GM12864 (cell line): Measurements from ENCODE around the gene TMEM52.

Experiments
- DNase-seq: peaks from one replicate; pipeline ENCODE4 v3.0.0-alpha.2; 2011; ENCODE audit warnings: low read depth
- H3K4me3 ChIP-seq: 2 replicates; pipeline ENCODE4 v1.5.1; 2011; ENCODE audit warnings: mild to moderate bottlenecking, low read depth, low read length, control low read depth
- CTCF ChIP-seq: IDR thresholded peaks from 2 replicates; pipeline ENCODE4 v1.5.1; 2011; ENCODE audit warnings: low read depth, mild to moderate bottlenecking, moderate library complexity, low read length, control low read depth, inconsistent platforms; ENCODE audit errors: missing control alignments

TMEM52 gene

GRCh38 chr1:1898246-1898933 is 20.7 kb downstream of the TMEM52 start:
- DNase-seq: no peak
- no peak overlapping the region for H3K4me3 ChIP-seq
- no peak for TF ChIP-seq CTCF

- no peak for TF ChIP-seq CTCF
- no peak for DNase-seq
- no peak overlapping the region for H3K4me3 ChIP-seq
These were observed 23.4 kb downstream of the TMEM52 start for GRCh38 chr1:1895456-1896336.

GRCh38 chr1:1895060-1895418 is 24.0 kb downstream of the TMEM52 start:
- no peak for DNase-seq
- TF ChIP-seq CTCF: no peak
- H3K4me3 ChIP-seq: no peak overlapping the region

- no peak for TF ChIP-seq CTCF
- no peak for DNase-seq
- H3K4me3 ChIP-seq: no peak overlapping the region
These were observed 24.6 kb downstream of the TMEM52 start for GRCh38 chr1:1894354-1895059.

- H3K4me3 ChIP-seq: no peak overlapping the region
- TF ChIP-seq CTCF: no peak
- no peak for DNase-seq
These were observed 25.1 kb downstream of the TMEM52 start for GRCh38 chr1:1893997-1894353.

GRCh38 chr1:1893291-1893985 is 25.6 kb downstream of the TMEM52 start:
- H3K4me3 ChIP-seq: no peak overlapping the region
- no peak for TF ChIP-seq CTCF
- DNase-seq: no peak
